SK-N-SH (cell line): ENCODE results near the gene SERPINH1. TPM values are rescaled to one million over a fixed set of nuclear protein-coding genes. Genes with fewer than 3 reads are reported as not detected.

ENCODE experiments used
- CTCF ChIA-PET: fragments of 300-600, 350-600 bp; formaldehyde crosslinking; extraction: SDS; loops from one replicate; lab custom pipeline; 2021; lab: Yijun Ruan, JAX
- POLR2A ChIA-PET: fragments of 350-600 bp; sonication (Branson Sonifier 250); formaldehyde crosslinking; extraction: SDS; loops from one replicate; lab custom pipeline; 2020; ENCODE audit warnings: antibody characterized with exemption, inconsistent platforms; lab: Yijun Ruan, JAX
- DNase-seq: peaks from one replicate; pipeline ENCODE4 v3.0.0; 2012
- H2AFZ ChIP-seq: fragments of 200-600 bp; sonication (generic); 2 replicates; pipeline ENCODE4 v1.8.1; 2016; ENCODE audit warnings: antibody characterized with exemption, mild to moderate bottlenecking, low read depth
- H3F3A ChIP-seq: fragments of 200-600 bp; sonication (generic); replicated peaks from 2 replicates; pipeline ENCODE3; 2016; ENCODE audit warnings: antibody characterized with exemption, mild to moderate bottlenecking; ENCODE audit not compliant: insufficient read depth
- H3K27ac ChIP-seq, 2 experiments: fragments of 200-500 bp in 1 of 2; fragments of 200-600 bp in 1 of 2; sonication (Bioruptor generic) in 1 of 2; sonication (generic), shearing (Covaris generic) in 1 of 2; 2 replicates each; pipeline versions ENCODE4 v1.5.1 to v1.6.1; 2014 to 2016; ENCODE audit warnings: low read depth in 2 of 2, inconsistent platforms in 1 of 2, low read length in 1 of 2, mild to moderate bottlenecking in 1 of 2, mixed read lengths in 1 of 2
- H3K27me3 ChIP-seq: fragments of 200-600 bp; sonication (generic), shearing (Covaris generic); 2 replicates; pipeline ENCODE4 v1.6.1; 2016; ENCODE audit warnings: mixed run types; ENCODE audit not compliant: insufficient read depth
- H3K36me3 ChIP-seq, 2 experiments: fragments of 200-500 bp in 1 of 2; fragments of 200-600 bp in 1 of 2; sonication (Bioruptor generic) in 1 of 2; sonication (generic) in 1 of 2; replicated peaks in 1 of 2; 2 replicates each; pipeline versions ENCODE3 to v1.5.1; 2014 to 2016; ENCODE audit warnings: low read length in 1 of 2, mild to moderate bottlenecking in 1 of 2; ENCODE audit not compliant: insufficient read depth in 2 of 2, control insufficient read depth in 1 of 2
- H3K4me1 ChIP-seq, 2 experiments: fragments of 200-500 bp in 1 of 2; fragments of 200-600 bp in 1 of 2; sonication (Bioruptor generic) in 1 of 2; sonication (generic), shearing (Covaris generic) in 1 of 2; 2 replicates each; pipeline versions ENCODE4 v1.5.1 to v1.6.1; 2014 to 2016; ENCODE audit warnings: low read depth in 1 of 2, low read length in 1 of 2, mixed run types in 1 of 2; ENCODE audit not compliant: insufficient read depth in 2 of 2, control insufficient read depth in 1 of 2
- H3K4me2 ChIP-seq: fragments of 200-600 bp; sonication (generic), shearing (Covaris generic); 2 replicates; pipeline ENCODE4 v1.6.1; 2017; ENCODE audit warnings: mixed run types
- H3K4me3 ChIP-seq, 2 experiments: fragments of 200-500 bp in 1 of 2; fragments of 200-600 bp in 1 of 2; sonication (Bioruptor generic) in 1 of 2; sonication (generic), shearing (Covaris generic) in 1 of 2; 2 replicates each; pipeline versions ENCODE4 v1.5.1 to v1.8.1; 2014 to 2016; ENCODE audit warnings: low read depth in 2 of 2, inconsistent platforms in 1 of 2, low read length in 1 of 2, mild to moderate bottlenecking in 1 of 2, mixed read lengths in 1 of 2, moderate library complexity in 1 of 2
- H3K79me2 ChIP-seq: fragments of 200-600 bp; sonication (generic); 2 replicates; pipeline ENCODE4 v1.8.1; 2017; ENCODE audit warnings: mild to moderate bottlenecking; ENCODE audit not compliant: insufficient read depth
- H3K9ac ChIP-seq: fragments of 200-600 bp; sonication (generic); 2 replicates; pipeline ENCODE4 v1.6.1; 2017; ENCODE audit warnings: mixed run types
- H3K9me2 ChIP-seq: fragments of 200-600 bp; sonication (generic); 2 replicates; pipeline ENCODE4 v1.6.1; 2017; ENCODE audit warnings: mixed run types
- H3K9me3 ChIP-seq: fragments of 200-600 bp; sonication (generic); 2 replicates; pipeline ENCODE4 v1.6.1; 2017; ENCODE audit warnings: mixed run types, mild to moderate bottlenecking, moderate library complexity
- H4K20me1 ChIP-seq: fragments of 200-600 bp; sonication (generic); 2 replicates; pipeline ENCODE4 v1.6.1; 2017; ENCODE audit warnings: mild to moderate bottlenecking, mixed run types; ENCODE audit not compliant: insufficient read depth
- CHD2 ChIP-seq: fragments of 150-350 bp; IDR thresholded peaks from 2 replicates; pipeline ENCODE4 v1.6.1; 2018; ENCODE audit warnings: low read length; ENCODE audit not compliant: partially characterized antibody
- FOXJ3 ChIP-seq: sonication (generic); formaldehyde crosslinking; IDR thresholded peaks from 2 replicates; pipeline ENCODE4 v1.5.1; 2020; ENCODE audit warnings: mild to moderate bottlenecking, missing genetic modification reagents
- IRF3 ChIP-seq: fragments of 150-350 bp; IDR thresholded peaks from 2 replicates; pipeline ENCODE4 v1.6.1; 2016; ENCODE audit warnings: mild to moderate bottlenecking, low read depth, low read length
- JUND ChIP-seq: IDR thresholded peaks from 2 replicates; pipeline ENCODE4 v1.4.0; 2012
- MAX ChIP-seq: IDR thresholded peaks from 2 replicates; pipeline ENCODE4 v1.4.0; 2012; ENCODE audit warnings: low read depth
- MXI1 ChIP-seq: IDR thresholded peaks from 2 replicates; pipeline ENCODE4 v1.6.1; 2012; ENCODE audit warnings: mild to moderate bottlenecking, low read depth, low read length, improper control_type of control experiment
- NFIC ChIP-seq: IDR thresholded peaks from 2 replicates; pipeline ENCODE4 v1.4.0; 2012; ENCODE audit warnings: borderline replicate concordance
- PBX3 ChIP-seq: IDR thresholded peaks from 2 replicates; pipeline ENCODE4; 2012
- RAD21 ChIP-seq: IDR thresholded peaks from 2 replicates; pipeline ENCODE4 v1.6.1; 2012; ENCODE audit warnings: mild to moderate bottlenecking, low read length
- RCOR1 ChIP-seq: fragments of 150-350 bp; IDR thresholded peaks from 2 replicates; pipeline ENCODE4 v1.6.1; 2017; ENCODE audit warnings: antibody characterized with exemption, low read length
- RFX5 ChIP-seq: IDR thresholded peaks from 2 replicates; pipeline ENCODE4 v1.6.1; 2012; ENCODE audit warnings: mild to moderate bottlenecking, improper control_type of control experiment, low read length
- TEAD4 ChIP-seq: IDR thresholded peaks from 2 replicates; pipeline ENCODE4 v1.4.0; 2012; ENCODE audit warnings: mild to moderate bottlenecking, borderline replicate concordance; ENCODE audit not compliant: insufficient read depth
- USF1 ChIP-seq: IDR thresholded peaks from 2 replicates; pipeline ENCODE4 v1.4.0; 2012; ENCODE audit warnings: low read depth, borderline replicate concordance
- USF2 ChIP-seq: fragments of 150-350 bp; IDR thresholded peaks from 2 replicates; pipeline ENCODE4 v1.6.1; 2017; ENCODE audit warnings: antibody characterized with exemption, low read length, low read depth, borderline replicate concordance
- YY1 ChIP-seq: IDR thresholded peaks from 2 replicates; pipeline ENCODE4 v1.4.0; 2012; ENCODE audit warnings: low read depth, mild to moderate bottlenecking
- WGBS: methylation state at CpG from one replicate; pipeline ENCODE4 v1.1.6; 2017; ENCODE audit warnings: low lambda C conversion rate; 5-methylcytosine and 5-hydroxymethylcytosine counted together
- polyA plus RNA-seq, 3 experiments: library from polyadenylated mRNA; depleted of rRNA; stranded (reverse); fragments of >200 nt; gene quantifications; 2 replicates each; pipeline ENCODE4 v1.2.3, GENCODE V29; 2012

The SERPINH1 gene
- polyA plus RNA-seq, 1 of the 3 experiments (the other 2 are of a cell fraction): 293 TPM

GRCh38 chr11:75568616-75569219 lies 6.7 kb downstream of the SERPINH1 start:
- Histone ChIP-seq H3K9ac (no peak overlapping the region), H3K36me3 (peaks cover 54 to 84% of the 10 kb centered on the region in 2 experiments), H3F3A (peaks cover 31% of the 10 kb centered on the region), H3K79me2 (peaks cover 49% of the 10 kb centered on the region), H3K4me3 (no peak overlapping the region), H3K27me3 (no peaks in the 10 kb centered on the region), H3K9me3 (no peaks in the 10 kb centered on the region), H3K4me1 (peaks cover 21 to 22% of the 10 kb centered on the region in 2 experiments), H3K9me2 (no peaks in the 10 kb centered on the region), H3K4me2 (no peak overlapping the region), H4K20me1 (peaks cover 59% of the 10 kb centered on the region), H2AFZ (no peak overlapping the region), H3K27ac (no peak overlapping the region)
- 94% methylated on average over 14 of the region's 14 CpGs for WGBS
- POLR2A ChIA-PET: no interaction called here
- no peak for DNase-seq
- CTCF ChIA-PET: interaction anchor here (0.9 to 6.3 kb wide), 2 partner anchors 9 to 16 kb away, joined by 4 to 45 read pairs; no protein-coding TSS in a partner anchor
- TF ChIP-seq MXI1: no peak
- TF ChIP-seq RAD21: no peak
- TF ChIP-seq IRF3: no peak
- TF ChIP-seq RCOR1: no peak
- TF ChIP-seq CHD2: no peak
- no peak for TF ChIP-seq MAX
- TF ChIP-seq PBX3: no peak
- no peak for TF ChIP-seq TEAD4
- no peak for TF ChIP-seq FOXJ3 (CRISPR knock-in tag)
- TF ChIP-seq YY1: no peak
- TF ChIP-seq NFIC: no peak
- TF ChIP-seq RFX5: no peak
- TF ChIP-seq USF1: no peak
- TF ChIP-seq JUND: no peak
- no peak for TF ChIP-seq USF2
